Esophagus (tissue), 2 donors: Measurements from ENCODE around the gene SLMAP. TPM values are rescaled to one million over a fixed set of nuclear protein-coding genes. Genes with fewer than 3 reads are reported as not detected.

Experiments
- polyA plus RNA-seq, 2 donors: library from polyadenylated mRNA; stranded (reverse); fragments of 200-250 nt; gene quantifications; one replicate each; pipeline ENCODE4 v1.2.3, GENCODE V29; 2013
- donor health status: healthy with polysubstance abuse.
- donor health status: Bipolar disorder and iron deficiency.

SLMAP gene
- polyA plus RNA-seq, 2 donors, result 22.0 to 31.5 TPM

Other genes with a start within 250 kb of the SLMAP start
- under 1 TPM; 0.06 to 0.24 TPM for gene DNAH12, start 212.0 kb upstream of the SLMAP start, polyA plus RNA-seq
- 1 to 10 TPM; 3.0 to 7.7 TPM for gene PDE12, start 200.0 kb upstream of the SLMAP start, polyA plus RNA-seq
- 100 to 1,000 TPM in 1 of 2 donors, 10 to 100 TPM in 1; 74.8 to 113 TPM for gene ARF4, start 159.0 kb upstream of the SLMAP start, polyA plus RNA-seq
- 1 to 10 TPM; 6.0 to 6.8 TPM for gene DENND6A, start 63.2 kb upstream of the SLMAP start, polyA plus RNA-seq